ENCODE data around the gene HYAL4.
"Not testable (repeated sequence)": the region's sequence is repeated elsewhere in the genome, so short reads cannot be mapped to it uniquely, and the experiment has no call there.

HYAL4 gene

GRCh38 chr7:123846217-123846891, 1.4 kb downstream of the HYAL4 start:
- no peak for DNase-seq

GRCh38 chr7:123847868-123848267, 2.9 kb downstream of the HYAL4 start:
- DNase-seq, result no peak

GRCh38 chr7:123849855-123850254, 4.9 kb downstream of the HYAL4 start:
- no peak for DNase-seq

- DNase-seq, result not testable (repeated sequence)
Observed at GRCh38 chr7:123851404-123851803, 6.4 kb downstream of the HYAL4 start.

GRCh38 chr7:123854291-123854690, 9.3 kb downstream of the HYAL4 start:
- DNase-seq, result not testable (repeated sequence)

- not testable (repeated sequence) for DNase-seq
Observed at GRCh38 chr7:123856428-123856827, 11.5 kb downstream of the HYAL4 start.

- DNase-seq, result no peak
Observed at GRCh38 chr7:123860848-123861247, 15.9 kb downstream of the HYAL4 start.

GRCh38 chr7:123862775-123863174, 17.8 kb downstream of the HYAL4 start:
- no peak for DNase-seq

- no peak for DNase-seq
Observed at GRCh38 chr7:123863461-123863860, 18.5 kb downstream of the HYAL4 start.

- no peak for DNase-seq
Observed at GRCh38 chr7:123864012-123864411, 19.0 kb downstream of the HYAL4 start.

GRCh38 chr7:123864436-123864835, 19.5 kb downstream of the HYAL4 start:
- DNase-seq, result peak in 1 of 56 donors; percentile 0

- DNase-seq, result no peak
Observed at GRCh38 chr7:123864966-123865365, 20.0 kb downstream of the HYAL4 start.

GRCh38 chr7:123865517-123866117, 20.6 kb downstream of the HYAL4 start:
- peak in 15 of 56 donors; percentile 0 to 52 (median 12) for DNase-seq

- DNase-seq, result no peak
Observed at GRCh38 chr7:123867225-123867624, 22.3 kb downstream of the HYAL4 start.

- DNase-seq, result peak in 19 of 56 donors; percentile 1 to 39 (median 9)
Observed at GRCh38 chr7:123871998-123872867, 27.3 kb downstream of the HYAL4 start.

GRCh38 chr7:123872908-123873307, 27.9 kb downstream of the HYAL4 start:
- DNase-seq, result no peak

GRCh38 chr7:123876557-123877256, 31.7 kb downstream of the HYAL4 start:
- no peak for DNase-seq

- DNase-seq, result no peak
Observed at GRCh38 chr7:123879628-123880027, 34.7 kb downstream of the HYAL4 start.

- DNase-seq, result no peak
Observed at GRCh38 chr7:123881300-123881699, 36.3 kb downstream of the HYAL4 start.

GRCh38 chr7:123883154-123883553, 38.2 kb downstream of the HYAL4 start:
- no peak for DNase-seq

GRCh38 chr7:123888192-123888591, 43.2 kb downstream of the HYAL4 start:
- DNase-seq, result no peak

- not testable (repeated sequence) for DNase-seq
Observed at GRCh38 chr7:123894753-123895152, 49.8 kb downstream of the HYAL4 start.

Measured in amygdala (tissue), 56 donors.